Fibroblast of lung (primary cell): ENCODE results near the gene PICALM. TPM values are rescaled to one million over a fixed set of nuclear protein-coding genes. Genes with fewer than 3 reads are reported as not detected.

Experiments used
- DNase-seq, 2 donors: peaks; one replicate each; pipeline versions ENCODE4 v3.0.0 to v3.0.0-alpha.2; 2010; ENCODE audit warnings: low read depth in 2 of 2
- H2AFZ ChIP-seq: 2 replicates; pipeline ENCODE4 v1.5.1; 2012; ENCODE audit warnings: low read length, control low read depth, inconsistent platforms
- H3K27ac ChIP-seq: 2 replicates; pipeline ENCODE4 v1.5.1; 2011; ENCODE audit warnings: low read length, control low read depth; ENCODE audit not compliant: insufficient read depth
- H3K27me3 ChIP-seq: 2 replicates; pipeline ENCODE4 v1.5.1; 2011; ENCODE audit warnings: mild to moderate bottlenecking, low read length; ENCODE audit not compliant: control insufficient read depth, insufficient read depth
- H3K36me3 ChIP-seq: 2 replicates; pipeline ENCODE4 v1.5.1; 2011; ENCODE audit warnings: low read length; ENCODE audit not compliant: control insufficient read depth, insufficient read depth
- H3K4me1 ChIP-seq: 2 replicates; pipeline ENCODE4 v1.5.1; 2011; ENCODE audit warnings: low read length; ENCODE audit not compliant: control insufficient read depth, insufficient read depth; ENCODE audit errors: extremely low read depth
- H3K4me2 ChIP-seq: 2 replicates; pipeline ENCODE4 v1.5.1; 2011; ENCODE audit warnings: low read length, control low read depth; ENCODE audit not compliant: insufficient read depth; ENCODE audit errors: extremely low read depth
- H3K4me3 ChIP-seq, 4 experiments: fragments of 200-600 bp in 1 of 4; sonication (generic) in 1 of 4; replicated peaks in 1 of 4; 2 replicates each; pipeline ENCODE4 v1.5.1; 2011 to 2016; ENCODE audit warnings: low read length in 4 of 4, low read depth in 3 of 4, mild to moderate bottlenecking in 3 of 4, control low read depth in 2 of 4, inconsistent platforms in 1 of 4, mixed read lengths in 1 of 4; ENCODE audit not compliant: insufficient read depth in 1 of 4; ENCODE audit errors: control extremely low read depth in 1 of 4
- H3K79me2 ChIP-seq: 2 replicates; pipeline ENCODE4 v1.5.1; 2012; ENCODE audit warnings: mild to moderate bottlenecking, low read length, inconsistent platforms; ENCODE audit not compliant: control insufficient read depth, insufficient read depth
- H3K9ac ChIP-seq: 2 replicates; pipeline ENCODE4 v1.5.1; 2011; ENCODE audit warnings: mild to moderate bottlenecking, low read length, control low read depth; ENCODE audit not compliant: insufficient read depth
- H3K9me3 ChIP-seq: 2 replicates; pipeline ENCODE4 v1.5.1; 2012; ENCODE audit warnings: low read depth, low read length; ENCODE audit not compliant: control insufficient read depth, insufficient read depth
- H4K20me1 ChIP-seq: 2 replicates; pipeline ENCODE4 v1.5.1; 2011; ENCODE audit warnings: low read length; ENCODE audit not compliant: control insufficient read depth, insufficient read depth; ENCODE audit errors: extremely low read depth
- EZH2 ChIP-seq: IDR thresholded peaks from 2 replicates; pipeline ENCODE4 v1.5.1; 2012; ENCODE audit warnings: low read length, control low read depth, mild to moderate bottlenecking; ENCODE audit errors: missing control alignments
- polyA plus RNA-seq, 2 donors: library from polyadenylated mRNA; depleted of rRNA in 1 of 2; stranded (reverse) in 1 of 2; unstranded in 1 of 2; fragments of >200 nt; gene quantifications; 2 replicates each; pipeline ENCODE4 v1.2.1, GENCODE V29; 2011 to 2012; ENCODE audit warnings: missing spikeins in 1 of 2
- total RNA-seq: library from RNA; depleted of rRNA; stranded (reverse); fragments of >200 nt; gene quantifications from 2 replicates; pipeline ENCODE4 v1.2.1, GENCODE V29; 2014
- TF ChIP-seq, protein P1 (sequence below), 2 donors: IDR thresholded peaks in 1 of 2; conservative IDR thresholded peaks in 1 of 2; 1 replicate in 1 of 2; 2 replicates in 1 of 2; pipeline ENCODE4 v1.5.1; 2011 to 2012; ENCODE audit warnings: low read length in 2 of 2, control low read depth in 1 of 2, inconsistent platforms in 1 of 2, low read depth in 1 of 2, mild to moderate bottlenecking in 1 of 2

Gene PICALM
- total and polyA plus RNA-seq, 2 donors (not counting 1 experiment from before 2014, with no cell fraction given), result 291 to 322 TPM

GRCh38 chr11:86099874-86100273 is 31.0 kb upstream of the PICALM start:
- TF ChIP-seq, protein P1, sequence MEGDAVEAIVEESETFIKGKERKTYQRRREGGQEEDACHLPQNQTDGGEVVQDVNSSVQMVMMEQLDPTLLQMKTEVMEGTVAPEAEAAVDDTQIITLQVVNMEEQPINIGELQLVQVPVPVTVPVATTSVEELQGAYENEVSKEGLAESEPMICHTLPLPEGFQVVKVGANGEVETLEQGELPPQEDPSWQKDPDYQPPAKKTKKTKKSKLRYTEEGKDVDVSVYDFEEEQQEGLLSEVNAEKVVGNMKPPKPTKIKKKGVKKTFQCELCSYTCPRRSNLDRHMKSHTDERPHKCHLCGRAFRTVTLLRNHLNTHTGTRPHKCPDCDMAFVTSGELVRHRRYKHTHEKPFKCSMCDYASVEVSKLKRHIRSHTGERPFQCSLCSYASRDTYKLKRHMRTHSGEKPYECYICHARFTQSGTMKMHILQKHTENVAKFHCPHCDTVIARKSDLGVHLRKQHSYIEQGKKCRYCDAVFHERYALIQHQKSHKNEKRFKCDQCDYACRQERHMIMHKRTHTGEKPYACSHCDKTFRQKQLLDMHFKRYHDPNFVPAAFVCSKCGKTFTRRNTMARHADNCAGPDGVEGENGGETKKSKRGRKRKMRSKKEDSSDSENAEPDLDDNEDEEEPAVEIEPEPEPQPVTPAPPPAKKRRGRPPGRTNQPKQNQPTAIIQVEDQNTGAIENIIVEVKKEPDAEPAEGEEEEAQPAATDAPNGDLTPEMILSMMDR (conservative IDR thresholded peaks at IDR 0.05 in 1 of 2, IDR thresholded peaks at IDR 0.05 in 1 of 2; ENCODE audit: low read depth in 1 of 2, low read length in 2 of 2), result no peak
- TF ChIP-seq EZH2, result no peak
- H3K27me3 ChIP-seq, result no peaks in the 10 kb centered on the region
- H3K79me2 ChIP-seq, result no peaks in the 10 kb centered on the region
- H3K36me3 ChIP-seq, result no peaks in the 10 kb centered on the region
- no peak overlapping the region for H3K27ac ChIP-seq
- no peaks in the 10 kb centered on the region for H4K20me1 ChIP-seq
- peak in 1 of 2 donors; percentile 52 for DNase-seq
- no peak overlapping the region for H3K4me2 ChIP-seq
- H3K4me1 ChIP-seq, result no peaks in the 10 kb centered on the region
- no peak overlapping the region for H3K4me3 ChIP-seq
- no peak overlapping the region for H2AFZ ChIP-seq
- no peak overlapping the region for H3K9ac ChIP-seq
- no peaks in the 10 kb centered on the region for H3K9me3 ChIP-seq

DNA sequence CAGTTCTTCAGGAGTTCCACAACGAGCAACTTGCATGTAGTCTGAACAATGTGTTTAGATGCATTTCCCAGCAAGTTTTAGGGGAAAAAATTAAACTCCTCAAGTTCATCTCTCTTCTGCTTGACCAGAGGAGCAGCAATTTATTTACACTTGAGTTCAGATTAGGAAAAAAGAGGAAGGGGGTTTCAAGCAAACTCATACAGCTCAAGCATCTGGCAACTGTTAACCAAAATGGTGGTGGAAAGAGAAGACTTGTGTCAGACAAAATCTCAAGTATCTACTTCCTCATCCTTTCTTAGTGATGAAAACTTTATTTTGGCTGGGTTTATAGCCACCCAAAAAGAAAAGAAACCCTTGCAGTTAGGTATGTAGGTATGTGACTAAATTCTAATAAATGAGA is 29.1 kb upstream of the PICALM start:
- Histone ChIP-seq H3K79me2 (no peaks in the 10 kb centered on the region), H4K20me1 (no peaks in the 10 kb centered on the region), H3K9ac (no peak overlapping the region), H3K4me3 (no peak overlapping the region), H3K9me3 (no peaks in the 10 kb centered on the region), H3K27me3 (no peaks in the 10 kb centered on the region), H3K36me3 (no peaks in the 10 kb centered on the region), H3K4me1 (no peaks in the 10 kb centered on the region), H3K4me2 (no peak overlapping the region), H2AFZ (no peak overlapping the region), H3K27ac (no peak overlapping the region)
- no peak for DNase-seq
- no peak for TF ChIP-seq EZH2
- TF ChIP-seq, protein P1 (conservative IDR thresholded peaks at IDR 0.05 in 1 of 2, IDR thresholded peaks at IDR 0.05 in 1 of 2; ENCODE audit: low read depth in 1 of 2, low read length in 2 of 2), result no peak

DNA sequence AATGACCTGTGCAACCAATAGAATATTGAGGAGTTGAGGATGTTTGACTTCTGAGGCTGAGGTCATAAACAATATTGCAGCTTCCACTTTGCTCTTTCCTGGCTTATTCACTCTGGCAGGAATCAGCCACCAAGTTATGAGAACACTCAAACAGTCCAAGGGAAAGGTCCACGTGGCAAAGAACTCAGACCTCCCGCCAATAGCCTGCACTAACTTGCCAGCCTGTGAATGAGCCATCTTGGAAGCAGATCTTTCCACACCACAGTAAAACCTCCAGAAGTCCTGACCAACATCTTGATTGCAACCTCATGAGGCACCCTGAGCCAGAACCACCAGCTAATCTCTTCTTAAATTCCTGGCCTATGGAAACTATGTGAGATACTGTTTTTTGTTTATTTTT is 22.7 kb upstream of the PICALM start:
- peaks cover 4% of the 10 kb centered on the region for H3K4me1 ChIP-seq
- no peaks in the 10 kb centered on the region for H3K27me3 ChIP-seq
- DNase-seq, result peak; percentile 32 to 91
- H3K36me3 ChIP-seq, result no peaks in the 10 kb centered on the region
- H3K4me2 ChIP-seq, result peak overlapping the region; percentile 28
- H3K79me2 ChIP-seq, result no peaks in the 10 kb centered on the region
- H3K27ac ChIP-seq, result peak overlapping the region; percentile 22
- no peaks in the 10 kb centered on the region for H4K20me1 ChIP-seq
- TF ChIP-seq, protein P1 (conservative IDR thresholded peaks at IDR 0.05 in 1 of 2, IDR thresholded peaks at IDR 0.05 in 1 of 2; ENCODE audit: low read depth in 1 of 2, low read length in 2 of 2), result no peak
- TF ChIP-seq EZH2, result no peak
- no peak overlapping the region for H3K9ac ChIP-seq
- H2AFZ ChIP-seq, result peak overlapping the region; percentile 56
- H3K9me3 ChIP-seq, result no peaks in the 10 kb centered on the region
- no peak overlapping the region for H3K4me3 ChIP-seq
